Smooth muscle cell (in vitro differentiated cells): ENCODE results near the gene UBA7. TPM values are rescaled to one million over a fixed set of nuclear protein-coding genes. Genes with fewer than 3 reads are reported as not detected.

Experiments
- DNase-seq: peaks from one replicate; lab custom pipeline; 2025; ENCODE audit not compliant: unreplicated experiment; lab: John Stamatoyannopoulos, UW
- H2AFZ ChIP-seq: fragments of 200-600 bp; sonication (generic); 2 replicates; pipeline ENCODE4 v1.6.0; 2016; ENCODE audit warnings: antibody characterized with exemption, low read depth, mild to moderate bottlenecking
- H3F3A ChIP-seq: fragments of 200-600 bp; sonication (generic); 2 replicates; pipeline ENCODE4 v1.6.0; 2017; ENCODE audit warnings: antibody characterized with exemption, low read depth
- H3K27ac ChIP-seq: fragments of 200-600 bp; sonication (generic); 2 replicates; pipeline ENCODE4 v1.5.1; 2016; ENCODE audit warnings: low read depth, mild to moderate bottlenecking
- H3K27me3 ChIP-seq: fragments of 200-600 bp; sonication (generic); 2 replicates; pipeline ENCODE4 v1.6.1; 2016; ENCODE audit warnings: low read depth, mild to moderate bottlenecking
- H3K36me3 ChIP-seq: fragments of 200-600 bp; sonication (generic); 2 replicates; pipeline ENCODE4 v1.5.1; 2016; ENCODE audit warnings: low read depth
- H3K4me1 ChIP-seq: fragments of 200-600 bp; sonication (generic); 2 replicates; pipeline ENCODE4 v1.5.1; 2016; ENCODE audit warnings: low read depth
- H3K4me2 ChIP-seq: fragments of 200-600 bp; sonication (generic); 2 replicates; pipeline ENCODE4 v1.6.0; 2016; ENCODE audit warnings: mild to moderate bottlenecking
- H3K4me3 ChIP-seq: fragments of 200-600 bp; sonication (generic); 2 replicates; pipeline ENCODE4 v1.5.1; 2016; ENCODE audit warnings: mild to moderate bottlenecking
- H3K79me2 ChIP-seq: fragments of 200-600 bp; sonication (generic); 2 replicates; pipeline ENCODE4 v1.6.0; 2016; ENCODE audit warnings: low read depth, mild to moderate bottlenecking
- H3K9ac ChIP-seq: fragments of 200-600 bp; sonication (generic); 2 replicates; pipeline ENCODE4 v1.6.0; 2016; ENCODE audit warnings: low read depth
- H3K9me3 ChIP-seq: fragments of 200-600 bp; sonication (generic); replicated peaks from 2 replicates; pipeline ENCODE4 v1.5.1; 2016; ENCODE audit warnings: low read depth
- H4K20me1 ChIP-seq: fragments of 200-600 bp; sonication (generic); 2 replicates; pipeline ENCODE4 v1.6.0; 2016; ENCODE audit warnings: low read depth
- WGBS: methylation state at CpG from one replicate; pipeline ENCODE4 v1.1.7; 2016; ENCODE audit warnings: low lambda C conversion rate; 5-methylcytosine and 5-hydroxymethylcytosine counted together
- polyA plus RNA-seq: library from polyadenylated mRNA; unstranded; fragments of >200 nt; fragmentation: Nextera tagmentation; extraction: Ambion mirVana; gene quantifications from 2 replicates; pipeline ENCODE4 v1.2.1, GENCODE V29; 2016
- total RNA-seq: library from RNA; depleted of rRNA; stranded (reverse); fragments of >200 nt; gene quantifications from 2 replicates; pipeline ENCODE4 v1.2.3, GENCODE V29; 2014
- TF ChIP-seq, protein P1 (sequence below): fragments of 200-600 bp; sonication (generic); IDR thresholded peaks from 2 replicates; pipeline ENCODE4 v1.5.1; 2017; ENCODE audit warnings: borderline replicate concordance, mild to moderate bottlenecking, antibody characterized with exemption; ENCODE audit not compliant: insufficient read depth, poor library complexity, severe bottlenecking

The UBA7 gene
- total and polyA plus RNA-seq, 2 experiments from 2014 or later = 6.6 to 6.9 TPM

DNA sequence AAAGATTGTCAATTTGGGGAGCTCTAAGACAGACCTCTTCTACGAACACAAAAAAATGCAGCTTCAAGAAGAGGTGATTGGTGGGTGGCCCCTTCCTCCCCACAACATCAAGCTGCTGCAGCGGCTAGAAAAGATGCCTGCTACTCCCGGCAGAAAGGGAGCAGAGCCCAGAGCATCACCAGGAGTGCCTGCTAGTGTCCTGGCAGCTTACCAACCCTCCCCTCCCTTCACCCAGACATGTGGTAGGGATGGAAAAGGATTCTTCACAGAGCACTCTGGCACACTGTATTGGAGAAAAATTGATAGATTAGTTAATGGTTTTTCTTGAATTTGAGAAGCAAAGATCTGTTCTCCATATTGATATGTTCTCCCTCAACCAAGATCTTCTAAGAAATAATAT, 38.2 kb downstream of the UBA7 start:
- Histone ChIP-seq H3K79me2 (peaks cover 98% of the 10 kb centered on the region), H3K27ac (no peak overlapping the region), H3K9ac (no peak overlapping the region), H2AFZ (no peak overlapping the region), H3K9me3 (no peaks in the 10 kb centered on the region), H3K36me3 (no peaks in the 10 kb centered on the region), H3K4me1 (no peaks in the 10 kb centered on the region), H4K20me1 (peaks cover 94% of the 10 kb centered on the region), H3K4me3 (no peak overlapping the region), H3K27me3 (no peaks in the 10 kb centered on the region), H3K4me2 (no peak overlapping the region), H3F3A (peaks cover 3% of the 10 kb centered on the region)
- 60% methylated on average over 3 of the region's 3 CpGs for WGBS
- DNase-seq = no peak
- TF ChIP-seq, protein P1, sequence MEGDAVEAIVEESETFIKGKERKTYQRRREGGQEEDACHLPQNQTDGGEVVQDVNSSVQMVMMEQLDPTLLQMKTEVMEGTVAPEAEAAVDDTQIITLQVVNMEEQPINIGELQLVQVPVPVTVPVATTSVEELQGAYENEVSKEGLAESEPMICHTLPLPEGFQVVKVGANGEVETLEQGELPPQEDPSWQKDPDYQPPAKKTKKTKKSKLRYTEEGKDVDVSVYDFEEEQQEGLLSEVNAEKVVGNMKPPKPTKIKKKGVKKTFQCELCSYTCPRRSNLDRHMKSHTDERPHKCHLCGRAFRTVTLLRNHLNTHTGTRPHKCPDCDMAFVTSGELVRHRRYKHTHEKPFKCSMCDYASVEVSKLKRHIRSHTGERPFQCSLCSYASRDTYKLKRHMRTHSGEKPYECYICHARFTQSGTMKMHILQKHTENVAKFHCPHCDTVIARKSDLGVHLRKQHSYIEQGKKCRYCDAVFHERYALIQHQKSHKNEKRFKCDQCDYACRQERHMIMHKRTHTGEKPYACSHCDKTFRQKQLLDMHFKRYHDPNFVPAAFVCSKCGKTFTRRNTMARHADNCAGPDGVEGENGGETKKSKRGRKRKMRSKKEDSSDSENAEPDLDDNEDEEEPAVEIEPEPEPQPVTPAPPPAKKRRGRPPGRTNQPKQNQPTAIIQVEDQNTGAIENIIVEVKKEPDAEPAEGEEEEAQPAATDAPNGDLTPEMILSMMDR = no peak

DNA sequence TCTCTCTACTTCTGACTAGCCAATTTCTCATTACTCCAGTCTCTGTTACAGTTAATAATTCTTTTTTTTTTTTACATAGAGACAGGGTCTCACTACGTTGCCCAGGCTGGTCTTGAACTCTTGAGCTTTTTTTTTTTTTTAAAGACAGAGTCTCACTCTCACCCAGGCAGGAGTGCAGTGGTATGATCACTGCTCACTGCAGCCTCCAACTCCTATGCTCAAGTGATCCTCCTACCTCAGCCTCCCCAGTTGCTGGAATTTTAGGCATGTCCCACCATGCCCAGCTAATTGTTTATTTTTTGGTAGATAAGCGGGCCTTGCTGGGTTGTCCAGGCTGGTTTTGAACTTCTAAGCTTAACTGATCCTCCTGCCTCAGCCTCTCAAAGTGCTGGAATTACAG, 41.0 kb downstream of the UBA7 start:
- no peak overlapping the region for H3K4me2 ChIP-seq
- H2AFZ ChIP-seq = no peak overlapping the region
- peaks cover 4% of the 10 kb centered on the region for H3F3A ChIP-seq
- TF ChIP-seq, protein P1 = no peak
- no peaks in the 10 kb centered on the region for H3K4me1 ChIP-seq
- 96% methylated on average over 2 of the region's 2 CpGs for WGBS
- DNase-seq = no peak
- peaks cover 95% of the 10 kb centered on the region for H4K20me1 ChIP-seq
- H3K9ac ChIP-seq = no peak overlapping the region
- peaks cover 99% of the 10 kb centered on the region for H3K79me2 ChIP-seq
- H3K36me3 ChIP-seq = no peaks in the 10 kb centered on the region
- no peaks in the 10 kb centered on the region for H3K9me3 ChIP-seq
- no peaks in the 10 kb centered on the region for H3K27me3 ChIP-seq
- no peak overlapping the region for H3K4me3 ChIP-seq
- H3K27ac ChIP-seq = no peak overlapping the region

DNA sequence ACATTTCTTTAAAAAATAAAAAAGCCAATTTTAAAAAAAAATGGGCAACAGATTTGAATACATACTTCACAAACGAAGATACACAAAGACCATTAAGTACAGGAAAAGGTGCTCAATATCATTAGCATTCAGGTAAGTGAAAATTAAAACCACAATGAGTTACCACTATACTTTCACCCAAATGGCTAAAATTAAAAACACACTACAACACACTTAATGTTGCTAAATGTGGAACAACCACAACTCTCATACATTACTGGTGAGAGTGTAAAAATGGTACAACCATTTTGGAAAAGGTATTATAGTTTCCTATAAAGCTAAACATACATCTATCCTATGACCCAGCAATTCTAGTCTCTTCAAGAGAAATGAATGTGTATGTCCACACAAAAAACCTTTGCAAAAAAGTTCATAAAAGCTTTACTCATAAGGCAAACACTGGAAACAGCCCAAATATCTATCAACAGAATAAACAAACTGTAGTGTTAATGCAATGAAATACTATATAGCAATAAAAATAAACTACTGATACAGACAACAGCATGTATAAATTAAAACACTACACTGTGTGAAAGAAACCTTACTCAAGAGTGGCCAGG, 42.3 kb downstream of the UBA7 start:
- Histone ChIP-seq H3K4me1 (no peaks in the 10 kb centered on the region), H4K20me1 (peaks cover 94% of the 10 kb centered on the region), H3K36me3 (no peaks in the 10 kb centered on the region), H3K9ac (no peak overlapping the region), H3F3A (peaks cover 4% of the 10 kb centered on the region), H3K9me3 (no peaks in the 10 kb centered on the region), H3K27me3 (no peaks in the 10 kb centered on the region), H3K79me2 (peaks cover 99% of the 10 kb centered on the region), H3K27ac (no peak overlapping the region), H2AFZ (no peak overlapping the region), H3K4me2 (no peak overlapping the region), H3K4me3 (no peak overlapping the region)
- 96% methylated on average over 1 of the region's 1 CpG for WGBS
- DNase-seq = no peak
- TF ChIP-seq, protein P1 = no peak

DNA sequence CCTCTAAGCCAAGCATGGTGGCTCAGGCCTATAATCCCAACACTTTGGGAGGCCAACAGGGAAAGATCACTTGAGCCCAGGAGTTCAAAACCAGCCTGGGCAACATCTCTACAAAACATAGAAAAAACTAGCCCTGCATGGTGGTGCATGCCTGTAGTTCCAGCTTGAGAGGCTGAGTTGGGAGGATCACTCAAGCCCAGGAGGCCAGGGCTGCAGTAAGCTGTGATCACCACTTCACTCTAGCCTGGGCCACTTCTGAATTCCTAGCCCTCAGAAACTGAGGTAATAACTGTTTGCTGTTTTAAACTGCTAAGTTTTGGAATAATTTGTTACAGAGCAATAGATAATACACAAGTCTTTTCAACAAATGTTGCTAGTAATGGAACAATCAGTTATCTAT, 43.8 kb downstream of the UBA7 start:
- TF ChIP-seq, protein P1 = no peak
- H3K9ac ChIP-seq = no peak overlapping the region
- no peaks in the 10 kb centered on the region for H3K9me3 ChIP-seq
- H2AFZ ChIP-seq = no peak overlapping the region
- H3K79me2 ChIP-seq = peaks cover 99% of the 10 kb centered on the region
- no peak overlapping the region for H3K4me2 ChIP-seq
- H3K4me1 ChIP-seq = no peaks in the 10 kb centered on the region
- H3K36me3 ChIP-seq = no peaks in the 10 kb centered on the region
- no peak for DNase-seq
- H3K4me3 ChIP-seq = no peak overlapping the region
- H3K27ac ChIP-seq = peak overlapping the region; percentile 29
- peaks cover 4% of the 10 kb centered on the region for H3F3A ChIP-seq
- H3K27me3 ChIP-seq = no peaks in the 10 kb centered on the region
- peaks cover 94% of the 10 kb centered on the region for H4K20me1 ChIP-seq
